SU-DHL-6 (cell line): ENCODE measurements around the gene RAET1L.

Experiments used
- H2AFZ ChIP-seq: fragments of 200-600 bp; sonication (generic); 2 replicates; pipeline ENCODE4 v1.6.1; 2014; ENCODE audit warnings: low read depth, mild to moderate bottlenecking, moderate library complexity, mixed read lengths, antibody characterized with exemption, low read length; ENCODE audit not compliant: severe bottlenecking
- H3F3A ChIP-seq: fragments of 200-600 bp; shearing (Covaris generic); 2 replicates; pipeline ENCODE4 v1.6.0; 2016; ENCODE audit warnings: antibody characterized with exemption, mild to moderate bottlenecking; ENCODE audit not compliant: insufficient read depth
- H3K27ac ChIP-seq: fragments of 200-600 bp; sonication (generic); 2 replicates; pipeline ENCODE4 v1.5.1; 2016; ENCODE audit warnings: low read depth, mild to moderate bottlenecking, low read length, moderate library complexity, mixed read lengths
- H3K27me3 ChIP-seq: fragments of 200-600 bp; sonication (generic), shearing (Covaris generic); 2 replicates; pipeline ENCODE4 v1.6.0; 2014; ENCODE audit warnings: mild to moderate bottlenecking, low read length
- H3K36me3 ChIP-seq: fragments of 200-600 bp; sonication (generic); 2 replicates; pipeline ENCODE4 v1.6.1; 2014; ENCODE audit warnings: mild to moderate bottlenecking, low read length, mixed read lengths
- H3K4me2 ChIP-seq: fragments of 300-600, 200-600 bp; shearing (Covaris generic), sonication (generic); 2 replicates; pipeline ENCODE4 v1.6.0; 2014; ENCODE audit warnings: low read length, low read depth, mild to moderate bottlenecking; ENCODE audit not compliant: poor library complexity, severe bottlenecking
- H3K4me3 ChIP-seq: fragments of 200-600 bp; sonication (generic); 2 replicates; pipeline ENCODE4 v1.5.1; 2014; ENCODE audit warnings: antibody characterized with exemption, low read length, mild to moderate bottlenecking, mixed read lengths; ENCODE audit not compliant: insufficient read depth, poor library complexity, severe bottlenecking
- H3K79me2 ChIP-seq: fragments of 200-600 bp; sonication (generic); 2 replicates; pipeline ENCODE4 v1.6.1; 2014; ENCODE audit warnings: mild to moderate bottlenecking, low read length, moderate library complexity; ENCODE audit not compliant: insufficient read depth
- H3K9ac ChIP-seq: fragments of 200-600 bp; sonication (generic); 2 replicates; pipeline ENCODE4 v1.7.0; 2014; ENCODE audit warnings: mild to moderate bottlenecking, low read length
- H3K9me2 ChIP-seq: fragments of 200-600 bp; sonication (generic); replicated peaks from 2 replicates; pipeline ENCODE4 v1.6.1; 2014; ENCODE audit warnings: low read length; ENCODE audit not compliant: insufficient read depth
- H3K9me3 ChIP-seq: fragments of 200-600 bp; sonication (generic); 2 replicates; pipeline ENCODE4 v1.6.1; 2014; ENCODE audit warnings: low read length, mixed read lengths; ENCODE audit not compliant: insufficient read depth
- H4K20me1 ChIP-seq: fragments of 200-600 bp; sonication (generic); 2 replicates; pipeline ENCODE4 v1.6.1; 2014; ENCODE audit warnings: low read depth, mild to moderate bottlenecking, antibody characterized with exemption, low read length, moderate library complexity, mixed read lengths
- EZH2phosphoT487 ChIP-seq: fragments of 200-600 bp; sonication (generic), shearing (Covaris generic); conservative IDR thresholded peaks from 2 replicates; pipeline ENCODE4 v1.6.1; 2018; ENCODE audit warnings: mild to moderate bottlenecking, antibody characterized with exemption, low read length, moderate library complexity, mixed read lengths
- TF ChIP-seq, protein P1 (sequence below): fragments of 200-600 bp; sonication (generic); IDR thresholded peaks from one replicate; pipeline ENCODE4 v1.5.1; 2017; ENCODE audit warnings: antibody characterized with exemption, mild to moderate bottlenecking, low read length, moderate library complexity; ENCODE audit not compliant: insufficient read depth, poor library complexity, severe bottlenecking

RAET1L gene

GRCh38 chr6:150028799-150029198, 3.5 kb upstream of the RAET1L start:
- Histone ChIP-seq H3K9me3 (no peaks in the 10 kb centered on the region), H3K36me3 (no peaks in the 10 kb centered on the region), H2AFZ (no peak overlapping the region), H4K20me1 (no peaks in the 10 kb centered on the region), H3F3A (no peaks in the 10 kb centered on the region), H3K9me2 (no peaks in the 10 kb centered on the region), H3K9ac (no peak overlapping the region), H3K4me3 (no peak overlapping the region), H3K27ac (no peak overlapping the region), H3K4me2 (no peak overlapping the region), H3K27me3 (no peaks in the 10 kb centered on the region), H3K79me2 (no peaks in the 10 kb centered on the region)
- no peak for TF ChIP-seq EZH2phosphoT487
- TF ChIP-seq, protein P1, sequence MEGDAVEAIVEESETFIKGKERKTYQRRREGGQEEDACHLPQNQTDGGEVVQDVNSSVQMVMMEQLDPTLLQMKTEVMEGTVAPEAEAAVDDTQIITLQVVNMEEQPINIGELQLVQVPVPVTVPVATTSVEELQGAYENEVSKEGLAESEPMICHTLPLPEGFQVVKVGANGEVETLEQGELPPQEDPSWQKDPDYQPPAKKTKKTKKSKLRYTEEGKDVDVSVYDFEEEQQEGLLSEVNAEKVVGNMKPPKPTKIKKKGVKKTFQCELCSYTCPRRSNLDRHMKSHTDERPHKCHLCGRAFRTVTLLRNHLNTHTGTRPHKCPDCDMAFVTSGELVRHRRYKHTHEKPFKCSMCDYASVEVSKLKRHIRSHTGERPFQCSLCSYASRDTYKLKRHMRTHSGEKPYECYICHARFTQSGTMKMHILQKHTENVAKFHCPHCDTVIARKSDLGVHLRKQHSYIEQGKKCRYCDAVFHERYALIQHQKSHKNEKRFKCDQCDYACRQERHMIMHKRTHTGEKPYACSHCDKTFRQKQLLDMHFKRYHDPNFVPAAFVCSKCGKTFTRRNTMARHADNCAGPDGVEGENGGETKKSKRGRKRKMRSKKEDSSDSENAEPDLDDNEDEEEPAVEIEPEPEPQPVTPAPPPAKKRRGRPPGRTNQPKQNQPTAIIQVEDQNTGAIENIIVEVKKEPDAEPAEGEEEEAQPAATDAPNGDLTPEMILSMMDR: no peak

GRCh38 chr6:150027806-150028565, 2.7 kb upstream of the RAET1L start:
- Histone ChIP-seq H3K9me2 (no peaks in the 10 kb centered on the region), H3K79me2 (no peaks in the 10 kb centered on the region), H2AFZ (no peak overlapping the region), H3K27ac (no peak overlapping the region), H3F3A (no peaks in the 10 kb centered on the region), H4K20me1 (no peaks in the 10 kb centered on the region), H3K4me2 (no peak overlapping the region), H3K4me3 (no peak overlapping the region), H3K9ac (no peak overlapping the region), H3K36me3 (no peaks in the 10 kb centered on the region), H3K9me3 (no peaks in the 10 kb centered on the region), H3K27me3 (no peaks in the 10 kb centered on the region)
- no peak for TF ChIP-seq EZH2phosphoT487
- TF ChIP-seq, protein P1: no peak

DNA sequence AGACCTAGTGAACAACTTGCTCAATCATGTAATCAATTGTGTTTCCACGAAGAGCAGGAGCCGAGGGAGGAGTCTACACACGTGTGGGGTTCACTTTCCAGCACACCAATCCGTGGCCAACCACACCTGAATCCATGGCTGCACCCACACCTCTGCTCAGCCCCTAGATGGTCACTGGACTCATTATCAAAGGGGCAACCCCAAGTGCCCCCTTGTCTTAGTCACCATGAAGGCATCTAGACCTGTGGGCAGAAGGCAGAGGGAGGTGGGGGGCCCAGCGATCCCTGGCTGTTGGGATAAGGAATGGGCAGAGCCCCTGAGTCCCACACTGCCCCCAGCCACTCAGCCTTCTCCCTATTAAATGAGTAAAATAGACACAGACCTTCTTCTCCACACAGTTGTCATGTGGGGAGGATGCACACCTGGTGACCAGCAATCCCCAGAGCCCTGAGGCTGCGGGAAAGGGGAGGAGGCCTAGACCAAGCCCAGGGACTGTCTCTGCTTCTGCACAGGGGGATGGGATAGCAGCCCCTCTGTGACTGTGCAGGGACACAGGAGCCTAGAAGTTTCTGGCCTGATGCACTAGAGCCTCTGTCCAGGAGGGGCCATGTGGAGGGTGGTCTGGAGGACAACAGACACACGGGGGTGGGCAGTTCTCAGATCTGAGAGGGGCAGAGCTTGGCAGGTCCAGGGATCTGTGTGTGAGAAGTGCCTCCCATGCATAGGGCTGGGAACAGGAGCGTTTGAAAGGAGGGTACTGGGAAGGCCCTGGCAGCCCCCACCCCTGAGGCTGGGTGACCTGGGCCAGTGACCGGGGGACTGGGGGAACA, 1.9 kb upstream of the RAET1L start:
- Histone ChIP-seq H3F3A (no peaks in the 10 kb centered on the region), H3K27ac (no peak overlapping the region), H3K9me2 (no peaks in the 10 kb centered on the region), H3K4me2 (no peak overlapping the region), H4K20me1 (no peaks in the 10 kb centered on the region), H3K9me3 (no peaks in the 10 kb centered on the region), H3K36me3 (no peaks in the 10 kb centered on the region), H3K4me3 (no peak overlapping the region), H2AFZ (no peak overlapping the region), H3K27me3 (no peaks in the 10 kb centered on the region), H3K9ac (no peak overlapping the region), H3K79me2 (no peaks in the 10 kb centered on the region)
- TF ChIP-seq, protein P1: no peak
- TF ChIP-seq EZH2phosphoT487: no peak
